BLaER1 treated with 17β-estradiol and CSF1 and Interleukin-3, amounts not matched to agents 10 nM and 100 nM (cell line): ENCODE measurements around the gene CREM.
A peak's percentile ranks its signal among the peaks of the same experiment; 100 is the strongest.

Source experiments
- H3K27ac ChIP-seq, 11 experiments: shearing (Covaris generic); formaldehyde crosslinking; 2 replicates each; pipeline ENCODE4 v1.8.1; 2022
- H3K27me3 ChIP-seq, 11 experiments: shearing (Covaris generic); formaldehyde crosslinking; 2 replicates each; pipeline ENCODE4 v1.8.1; 2022
- H3K36me3 ChIP-seq, 11 experiments: shearing (Covaris generic); formaldehyde crosslinking; 2 replicates each; pipeline ENCODE4 v1.8.1; 2022
- H3K4me1 ChIP-seq, 10 experiments: shearing (Covaris generic); formaldehyde crosslinking; 2 replicates each; pipeline ENCODE4 v1.8.1; 2022
- H3K4me2 ChIP-seq, 11 experiments: shearing (Covaris generic); formaldehyde crosslinking; 2 replicates each; pipeline ENCODE4 v1.8.1; 2022
- H3K4me3 ChIP-seq, 10 experiments: shearing (Covaris generic); formaldehyde crosslinking; 2 replicates each; pipeline ENCODE4 v1.8.1; 2022
- H3K9ac ChIP-seq, 11 experiments: shearing (Covaris generic); formaldehyde crosslinking; 2 replicates each; pipeline ENCODE4 v1.8.1; 2022
- H3K9me3 ChIP-seq, 11 experiments: shearing (Covaris generic); formaldehyde crosslinking; replicated peaks in 1 of 11; 2 replicates each; pipeline ENCODE4 v1.8.1; 2022
- H4K20me1 ChIP-seq, 11 experiments: shearing (Covaris generic); formaldehyde crosslinking; 2 replicates each; pipeline ENCODE4 v1.8.1; 2022
- Cebpa-rat ChIP-seq, 11 experiments: shearing (Covaris generic); IDR thresholded peaks; 2 replicates each; pipeline ENCODE4 v1.8.1; 2022

CREM gene

DNA sequence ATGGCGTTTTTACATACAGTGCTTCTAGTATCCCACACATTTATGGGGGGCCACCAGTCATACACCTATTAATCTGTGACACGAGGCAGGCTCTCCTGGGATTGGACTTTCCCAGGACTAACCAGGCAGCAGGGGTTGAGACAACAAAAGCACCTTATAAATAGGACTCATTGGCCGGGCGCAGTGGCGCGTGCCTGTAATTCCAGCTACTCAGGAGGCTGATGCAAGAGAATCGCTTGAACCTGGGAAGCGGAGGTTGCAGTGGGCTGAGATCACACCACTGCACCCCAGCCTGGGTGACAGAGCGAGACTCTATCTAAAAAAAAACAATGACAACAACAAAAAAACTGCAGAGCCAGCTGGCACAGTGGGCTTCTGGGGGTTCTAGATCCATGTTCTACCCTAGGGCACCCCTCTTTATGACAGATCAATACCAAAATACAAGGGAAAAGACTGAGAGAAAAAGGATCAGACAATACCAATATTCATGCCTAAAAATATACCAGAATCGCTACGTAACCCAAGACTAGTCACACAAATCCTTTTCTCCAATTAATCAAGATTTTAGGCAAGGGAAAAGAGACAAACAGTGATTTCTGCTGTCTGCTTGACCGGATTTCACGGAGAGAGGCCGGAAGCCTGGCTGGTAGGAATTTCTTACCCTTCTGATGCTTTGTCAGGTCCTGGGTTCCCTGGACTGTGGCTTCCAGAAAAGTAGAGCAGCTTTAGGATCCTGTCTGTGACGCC, 111.3 kb downstream of the CREM start:
- no peak overlapping the region for H3K4me2 ChIP-seq
- H3K27me3 ChIP-seq: no peaks in the 10 kb centered on the region
- H3K4me1 ChIP-seq: no peaks in the 10 kb centered on the region
- H3K27ac ChIP-seq: no peak overlapping the region
- H4K20me1 ChIP-seq: no peaks in the 10 kb centered on the region; a peak in 1 of 22 replicates
- no peak overlapping the region for H3K9ac ChIP-seq
- H3K9me3 ChIP-seq: no peaks in the 10 kb centered on the region
- H3K36me3 ChIP-seq: no peaks in the 10 kb centered on the region
- no peak overlapping the region for H3K4me3 ChIP-seq
- TF ChIP-seq Cebpa-rat (IDR thresholded peaks at IDR 0.05): no peak

DNA sequence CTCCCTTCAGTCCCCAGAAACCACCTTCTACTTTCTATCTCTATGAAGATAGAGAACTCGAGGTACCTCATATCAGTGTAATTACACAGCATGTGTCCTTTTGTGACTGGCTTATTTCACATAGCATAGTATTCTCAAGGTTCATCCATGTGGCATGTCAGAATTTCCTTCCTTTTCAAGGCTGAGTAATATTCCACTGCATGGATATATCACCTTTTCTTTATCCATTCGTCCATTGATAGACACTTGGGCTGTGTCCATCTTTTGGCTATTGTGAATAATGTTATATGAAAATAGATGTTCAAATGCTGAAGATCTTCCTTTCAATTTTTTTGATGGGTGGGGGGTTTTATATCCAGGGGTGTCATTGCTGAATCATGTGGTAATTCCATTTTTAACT, 117.9 kb downstream of the CREM start:
- H3K27ac ChIP-seq: no peak overlapping the region

GRCh38 chr10:35246770-35247343, 120.2 kb downstream of the CREM start:
- Histone ChIP-seq H3K4me2 (peak overlapping the region in 2 of 11 experiments; percentile 8 to 18; a peak in 1 of 22 replicates), H3K27ac (no peak overlapping the region), H3K4me1 (peaks cover 0 to 9% (median 0%) of the 10 kb centered on the region in 10 experiments; a peak in 3 of 20 replicates), H3K9ac (no peak overlapping the region), H3K27me3 (no peaks in the 10 kb centered on the region), H3K36me3 (no peaks in the 10 kb centered on the region), H3K9me3 (peaks cover 0 to 14% (median 3%) of the 10 kb centered on the region in 11 experiments; a peak in 4 of 22 replicates), H4K20me1 (no peaks in the 10 kb centered on the region), H3K4me3 (no peak overlapping the region)
- TF ChIP-seq Cebpa-rat (IDR thresholded peaks at IDR 0.05): no peak

More for the DNA sequence above, 117.9 kb downstream of the CREM start:
- no peak overlapping the region for H3K4me3 ChIP-seq
- H3K9ac ChIP-seq: no peak overlapping the region
- H3K36me3 ChIP-seq: no peaks in the 10 kb centered on the region
- no peaks in the 10 kb centered on the region for H4K20me1 ChIP-seq
- peaks cover 0 to 14% (median 3%) of the 10 kb centered on the region in 11 experiments; a peak in 4 of 22 replicates for H3K9me3 ChIP-seq
- no peak overlapping the region for H3K4me2 ChIP-seq
- TF ChIP-seq Cebpa-rat (IDR thresholded peaks at IDR 0.05): no peak
- peaks cover 0 to 9% (median 0%) of the 10 kb centered on the region in 10 experiments; a peak in 3 of 20 replicates for H3K4me1 ChIP-seq
- no peaks in the 10 kb centered on the region for H3K27me3 ChIP-seq

- no peak overlapping the region for H3K27ac ChIP-seq
- H3K36me3 ChIP-seq: no peaks in the 10 kb centered on the region
- peaks cover 0 to 15% (median 6%) of the 10 kb centered on the region in 11 experiments; a peak in 14 of 22 replicates for H3K9me3 ChIP-seq
Observed at GRCh38 chr10:35251373-35252100, 124.9 kb downstream of the CREM start.

GRCh38 chr10:35257057-35257983, 130.7 kb downstream of the CREM start:
- Histone ChIP-seq H3K36me3 (peaks cover 0 to 4% (median 0%) of the 10 kb centered on the region in 11 experiments; a peak in 1 of 22 replicates), H3K9me3 (peaks cover 18 to 35% (median 26%) of the 10 kb centered on the region in 11 experiments), H3K27ac (no peak overlapping the region), H3K4me3 (no peak overlapping the region), H3K9ac (no peak overlapping the region), H3K4me2 (no peak overlapping the region), H3K4me1 (0 out of 20 replicates have a peak, but pooled peaks cover 0 to 5% (median 0%) of the 10 kb centered on the region in 10 experiments), H4K20me1 (no peaks in the 10 kb centered on the region), H3K27me3 (no peaks in the 10 kb centered on the region)
- no peak for TF ChIP-seq Cebpa-rat (IDR thresholded peaks at IDR 0.05)

More at GRCh38 chr10:35251373-35252100, 124.9 kb downstream of the CREM start:
- H3K4me1 ChIP-seq: peaks cover 0 to 1% (median 0%) of the 10 kb centered on the region in 10 experiments; a peak in 1 of 20 replicates
- no peaks in the 10 kb centered on the region for H4K20me1 ChIP-seq
- no peak overlapping the region for H3K4me3 ChIP-seq
- no peak overlapping the region for H3K9ac ChIP-seq
- no peak overlapping the region for H3K4me2 ChIP-seq
- no peak for TF ChIP-seq Cebpa-rat (IDR thresholded peaks at IDR 0.05)
- H3K27me3 ChIP-seq: no peaks in the 10 kb centered on the region

- H3K9me3 ChIP-seq: peaks cover 18 to 39% (median 26%) of the 10 kb centered on the region in 11 experiments
- H3K27me3 ChIP-seq: no peaks in the 10 kb centered on the region
- no peak overlapping the region for H3K4me3 ChIP-seq
- no peak overlapping the region for H3K4me2 ChIP-seq
- H4K20me1 ChIP-seq: no peaks in the 10 kb centered on the region
- H3K27ac ChIP-seq: no peak overlapping the region
- peaks cover 0 to 4% (median 0%) of the 10 kb centered on the region in 11 experiments; a peak in 1 of 22 replicates for H3K36me3 ChIP-seq
- no peak for TF ChIP-seq Cebpa-rat (IDR thresholded peaks at IDR 0.05)
- no peak overlapping the region for H3K9ac ChIP-seq
- 0 out of 20 replicates have a peak, but pooled peaks cover 0 to 5% (median 0%) of the 10 kb centered on the region in 10 experiments for H3K4me1 ChIP-seq
Observed at GRCh38 chr10:35259769-35260397, 133.2 kb downstream of the CREM start.

GRCh38 chr10:35262436-35262835, 135.8 kb downstream of the CREM start:
- peaks cover 0 to 2% (median 0%) of the 10 kb centered on the region in 11 experiments; a peak in 1 of 22 replicates for H3K36me3 ChIP-seq
- peaks cover 3 to 10% (median 5%) of the 10 kb centered on the region in 10 experiments; a peak in 15 of 20 replicates for H3K4me1 ChIP-seq
- no peak overlapping the region for H3K9ac ChIP-seq
- no peak for TF ChIP-seq Cebpa-rat (IDR thresholded peaks at IDR 0.05)
- no peak overlapping the region for H3K27ac ChIP-seq
- H4K20me1 ChIP-seq: no peaks in the 10 kb centered on the region
- H3K9me3 ChIP-seq: peaks cover 11 to 25% (median 18%) of the 10 kb centered on the region in 11 experiments
- H3K4me2 ChIP-seq: no peak overlapping the region
- no peak overlapping the region for H3K4me3 ChIP-seq
- no peaks in the 10 kb centered on the region for H3K27me3 ChIP-seq
